ENCODE results near the gene INTS12. TPM values are rescaled to one million over a fixed set of nuclear protein-coding genes. Genes with fewer than 3 reads are reported as not detected.
A peak's percentile ranks its signal among the peaks of the same experiment; 100 is the strongest.

Gene INTS12
- total RNA-seq, 1 donor from 2014 or later: 17.2 TPM

DNA sequence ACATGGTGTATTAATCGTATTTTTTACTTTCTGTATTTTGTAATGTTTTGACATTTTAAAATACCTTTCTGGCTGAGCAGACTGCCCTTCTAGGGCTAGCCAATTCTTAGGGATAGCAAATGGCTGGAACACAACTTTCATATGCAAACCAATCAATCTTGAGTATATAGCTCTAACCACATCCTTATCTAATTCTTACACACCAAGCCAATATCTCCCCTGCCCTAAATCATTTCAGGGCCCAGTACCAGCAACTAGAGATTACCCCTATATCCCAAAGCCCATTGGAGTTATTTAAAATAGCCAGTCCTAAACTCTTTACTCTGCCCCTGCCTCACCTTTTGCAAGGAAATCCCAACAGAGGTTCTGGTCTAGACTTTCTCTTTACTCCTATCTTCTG lies 58.3 kb downstream of the INTS12 start:
- Histone ChIP-seq H3K9me3 (ENCODE audit: low read depth) (no peaks in the 10 kb centered on the region), H3K36me3 (no peaks in the 10 kb centered on the region), H2AFZ (replicated peaks) (no peak overlapping the region), H3K9ac (no peak overlapping the region), H3K4me3 (no peak overlapping the region), H3K79me2 (ENCODE audit: low read depth) (no peaks in the 10 kb centered on the region), H3K4me2 (no peak overlapping the region), H3K4me1 (no peaks in the 10 kb centered on the region), H3K27me3 (peaks cover 27% of the 10 kb centered on the region), H3K27ac (no peak overlapping the region), H4K20me1 (ENCODE audit: low read depth) (no peaks in the 10 kb centered on the region), H3F3A (ENCODE audit: low read depth) (no peaks in the 10 kb centered on the region)
- H3K4me3 Mint-ChIP-seq: no peak overlapping the region
- no peak for DNase-seq (ENCODE audit: low spot score)
- H3K4me1 Mint-ChIP-seq: no peaks in the 10 kb centered on the region
- TF ChIP-seq EZH2phosphoT487 (IDR thresholded peaks at IDR 0.05): no peak
- TF ChIP-seq EZH2 (IDR thresholded peaks at IDR 0.05): no peak
- TF ChIP-seq, protein P1, sequence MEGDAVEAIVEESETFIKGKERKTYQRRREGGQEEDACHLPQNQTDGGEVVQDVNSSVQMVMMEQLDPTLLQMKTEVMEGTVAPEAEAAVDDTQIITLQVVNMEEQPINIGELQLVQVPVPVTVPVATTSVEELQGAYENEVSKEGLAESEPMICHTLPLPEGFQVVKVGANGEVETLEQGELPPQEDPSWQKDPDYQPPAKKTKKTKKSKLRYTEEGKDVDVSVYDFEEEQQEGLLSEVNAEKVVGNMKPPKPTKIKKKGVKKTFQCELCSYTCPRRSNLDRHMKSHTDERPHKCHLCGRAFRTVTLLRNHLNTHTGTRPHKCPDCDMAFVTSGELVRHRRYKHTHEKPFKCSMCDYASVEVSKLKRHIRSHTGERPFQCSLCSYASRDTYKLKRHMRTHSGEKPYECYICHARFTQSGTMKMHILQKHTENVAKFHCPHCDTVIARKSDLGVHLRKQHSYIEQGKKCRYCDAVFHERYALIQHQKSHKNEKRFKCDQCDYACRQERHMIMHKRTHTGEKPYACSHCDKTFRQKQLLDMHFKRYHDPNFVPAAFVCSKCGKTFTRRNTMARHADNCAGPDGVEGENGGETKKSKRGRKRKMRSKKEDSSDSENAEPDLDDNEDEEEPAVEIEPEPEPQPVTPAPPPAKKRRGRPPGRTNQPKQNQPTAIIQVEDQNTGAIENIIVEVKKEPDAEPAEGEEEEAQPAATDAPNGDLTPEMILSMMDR (IDR thresholded peaks at IDR 0.05): no peak
- no peak overlapping the region for H3K27ac Mint-ChIP-seq
- peaks cover 4% of the 10 kb centered on the region for H3K27me3 Mint-ChIP-seq (ENCODE audit: insufficient read depth, low read depth)
- H3K36me3 Mint-ChIP-seq: no peaks in the 10 kb centered on the region
- no peaks in the 10 kb centered on the region for H3K9me3 Mint-ChIP-seq

DNA sequence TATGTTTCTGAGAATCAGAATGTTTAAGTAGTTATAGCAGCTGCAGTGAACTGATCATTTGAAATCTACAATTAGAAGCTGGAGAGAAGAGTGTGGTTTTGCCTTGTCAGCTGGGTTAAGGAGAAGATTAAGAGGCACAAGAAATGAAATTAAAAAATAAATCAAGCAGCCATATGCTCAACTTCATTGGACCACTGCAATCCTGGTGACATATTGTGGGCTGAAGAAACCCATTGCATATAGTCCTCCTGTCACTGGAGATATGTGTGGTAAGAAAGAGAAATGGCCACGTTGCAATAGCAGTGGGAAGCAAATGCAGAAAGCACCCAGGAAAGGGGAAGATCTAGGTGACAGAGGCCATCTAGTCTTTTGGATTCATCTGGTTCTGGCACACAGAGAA lies 63.0 kb downstream of the INTS12 start:
- no peak overlapping the region for H3K27ac ChIP-seq
- peaks cover 17% of the 10 kb centered on the region for H3K27me3 ChIP-seq
- no peak overlapping the region for H3K9ac ChIP-seq
- TF ChIP-seq, protein P1 (IDR thresholded peaks at IDR 0.05): no peak
- TF ChIP-seq EZH2 (IDR thresholded peaks at IDR 0.05) (no peak), EZH2phosphoT487 (IDR thresholded peaks at IDR 0.05) (no peak)
- Mint-ChIP-seq H3K4me1 (peaks cover 9% of the 10 kb centered on the region), H3K27me3 (ENCODE audit: insufficient read depth, low read depth) (peaks cover 6% of the 10 kb centered on the region), H3K27ac (no peak overlapping the region), H3K4me3 (no peak overlapping the region), H3K9me3 (peaks cover under 1% of the 10 kb centered on the region), H3K36me3 (no peaks in the 10 kb centered on the region)
- H3K4me3 ChIP-seq: no peak overlapping the region
- no peaks in the 10 kb centered on the region for H4K20me1 ChIP-seq (ENCODE audit: low read depth)
- DNase-seq (ENCODE audit: low spot score): no peak
- H2AFZ ChIP-seq (replicated peaks): peak overlapping the region; percentile 4
- H3K4me2 ChIP-seq: no peak overlapping the region
- no peaks in the 10 kb centered on the region for H3K36me3 ChIP-seq
- H3K4me1 ChIP-seq: no peaks in the 10 kb centered on the region
- no peaks in the 10 kb centered on the region for H3K9me3 ChIP-seq (ENCODE audit: low read depth)
- H3K79me2 ChIP-seq (ENCODE audit: low read depth): no peaks in the 10 kb centered on the region
- no peaks in the 10 kb centered on the region for H3F3A ChIP-seq (ENCODE audit: low read depth)

DNA sequence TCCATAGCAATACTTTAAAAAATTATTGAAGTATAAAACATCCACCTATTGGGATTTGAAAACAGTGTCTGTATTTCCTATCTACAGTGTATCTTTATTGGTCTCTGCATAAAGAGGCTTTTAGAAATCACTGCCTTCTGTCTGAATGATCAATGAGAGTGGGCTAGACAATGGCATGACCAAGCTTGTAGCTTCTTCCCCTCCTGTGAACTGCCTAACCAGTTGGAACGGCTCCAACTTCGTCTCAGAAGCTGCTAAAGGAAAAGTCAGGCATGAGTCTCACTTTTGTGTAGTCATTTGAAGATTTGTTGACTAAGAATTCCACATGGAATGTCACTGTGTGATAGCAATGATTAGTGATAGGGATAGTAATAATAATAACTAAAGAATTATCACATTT lies 64.2 kb downstream of the INTS12 start:
- H3K4me1 ChIP-seq: no peaks in the 10 kb centered on the region
- H3K79me2 ChIP-seq (ENCODE audit: low read depth): no peaks in the 10 kb centered on the region
- H3K9me3 Mint-ChIP-seq: peaks cover 7% of the 10 kb centered on the region
- H4K20me1 ChIP-seq (ENCODE audit: low read depth): no peaks in the 10 kb centered on the region
- no peak for TF ChIP-seq EZH2 (IDR thresholded peaks at IDR 0.05)
- TF ChIP-seq, protein P1 (IDR thresholded peaks at IDR 0.05): no peak
- TF ChIP-seq EZH2phosphoT487 (IDR thresholded peaks at IDR 0.05): no peak
- H3K9ac ChIP-seq: no peak overlapping the region
- H3K4me3 ChIP-seq: no peak overlapping the region
- no peaks in the 10 kb centered on the region for H3K36me3 ChIP-seq
- H3K36me3 Mint-ChIP-seq: no peaks in the 10 kb centered on the region
- no peak overlapping the region for H2AFZ ChIP-seq (replicated peaks)
- no peak overlapping the region for H3K27ac ChIP-seq
- no peak overlapping the region for H3K4me3 Mint-ChIP-seq
- peaks cover 11% of the 10 kb centered on the region for H3K27me3 ChIP-seq
- H3K4me2 ChIP-seq: no peak overlapping the region
- H3K9me3 ChIP-seq (ENCODE audit: low read depth): no peaks in the 10 kb centered on the region
- H3K27ac Mint-ChIP-seq: no peak overlapping the region
- peaks cover 6% of the 10 kb centered on the region for H3K27me3 Mint-ChIP-seq (ENCODE audit: insufficient read depth, low read depth)
- peaks cover 9% of the 10 kb centered on the region for H3K4me1 Mint-ChIP-seq
- DNase-seq (ENCODE audit: low spot score): peak; percentile 24
- no peaks in the 10 kb centered on the region for H3F3A ChIP-seq (ENCODE audit: low read depth)

Data from neural progenitor cell (in vitro differentiated cells).